ENCODE data around the gene ACO2. TPM values are rescaled to one million over a fixed set of nuclear protein-coding genes. Genes with fewer than 3 reads are reported as not detected.

The ACO2 gene
- total RNA-seq, 4 donors from 2014 or later = 83.7 to 90.4 (median 87.0) TPM

DNA sequence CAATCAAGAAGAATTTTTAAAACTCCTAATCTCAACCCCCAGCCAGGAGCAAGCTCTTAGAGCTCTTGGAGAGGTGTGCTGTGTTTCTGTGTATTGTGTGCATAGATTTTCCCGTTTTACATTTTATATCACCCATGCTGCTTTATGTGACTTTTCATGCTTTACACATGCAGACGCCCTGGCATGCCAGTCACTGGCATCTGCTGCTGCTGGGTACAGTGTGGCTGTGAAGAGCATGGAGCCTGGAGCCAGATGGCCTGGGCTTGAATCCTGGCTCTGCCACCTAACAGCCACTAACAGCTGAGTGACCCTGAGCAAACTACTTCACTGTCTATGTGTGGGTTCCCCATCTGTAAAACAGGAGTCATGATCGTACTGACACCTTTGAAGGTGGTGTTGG is 52.2 kb downstream of the ACO2 start:
- Histone ChIP-seq H3K4me1 (peaks cover 23 to 51% (median 36%) of the 10 kb centered on the region in 3 donors), H3K27ac (no peak overlapping the region), H3K36me3 (peaks cover 22 to 97% (median 24%) of the 10 kb centered on the region in 3 donors), H3K9me3 (no peaks in the 10 kb centered on the region), H3K27me3 (no peaks in the 10 kb centered on the region), H3K4me3 (no peak overlapping the region)
- 63 to 79% methylated on average over 3 of the region's 3 CpGs for WGBS, 2 donors
- no peak for DNase-seq
- TF ChIP-seq POLR2A (IDR thresholded peaks at IDR 0.05) (no peak), CTCF (IDR thresholded peaks at IDR 0.05) (no peak)
- intact Hi-C loops (cut with DNase I) = no loop called here

DNA sequence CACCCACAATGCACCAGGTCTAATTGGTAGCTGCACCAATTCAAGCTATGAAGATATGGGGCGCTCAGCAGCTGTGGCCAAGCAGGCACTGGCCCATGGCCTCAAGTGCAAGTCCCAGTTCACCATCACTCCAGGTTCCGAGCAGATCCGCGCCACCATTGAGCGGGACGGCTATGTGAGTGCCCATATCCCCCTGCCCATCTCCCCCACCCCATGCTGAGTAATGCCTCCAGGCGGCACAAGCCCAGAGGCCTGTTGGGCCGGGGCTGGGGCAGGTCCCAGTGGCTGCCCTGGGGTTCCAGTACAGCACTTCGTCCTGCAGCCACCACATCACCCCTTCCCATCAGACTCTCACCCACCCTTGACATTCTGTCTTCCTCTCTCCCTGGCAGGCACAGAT is 53.9 kb downstream of the ACO2 start:
- no peak for DNase-seq
- TF ChIP-seq POLR2A (IDR thresholded peaks at IDR 0.05) = no peak
- no peak for TF ChIP-seq CTCF (IDR thresholded peaks at IDR 0.05)
- H3K27ac ChIP-seq = peak overlapping the region; percentile 73 to 95 (median 88)
- peaks cover 14 to 51% (median 36%) of the 10 kb centered on the region in 3 donors for H3K4me1 ChIP-seq
- H3K36me3 ChIP-seq = peaks cover 30 to 99% (median 38%) of the 10 kb centered on the region in 3 donors
- WGBS, 2 donors = 89 to 93% methylated on average over 5 to 7 of the region's 9 CpGs
- no peak overlapping the region for H3K4me3 ChIP-seq
- intact Hi-C loops (cut with DNase I) = no loop called here
- H3K9me3 ChIP-seq = no peaks in the 10 kb centered on the region
- H3K27me3 ChIP-seq = no peaks in the 10 kb centered on the region

GRCh38 chr22:41523464-41524221 is 54.7 kb downstream of the ACO2 start:
- Histone ChIP-seq H3K27me3 (no peaks in the 10 kb centered on the region), H3K4me3 (no peak overlapping the region), H3K36me3 (peaks cover 38 to 100% (median 39%) of the 10 kb centered on the region in 3 donors), H3K27ac (peak overlapping the region; percentile 73 to 95 (median 88)), H3K4me1 (peaks cover 14 to 46% (median 33%) of the 10 kb centered on the region in 3 donors), H3K9me3 (no peaks in the 10 kb centered on the region)
- intact Hi-C loops (cut with DNase I) = no loop called here
- TF ChIP-seq POLR2A (IDR thresholded peaks at IDR 0.05) (no peak), CTCF (IDR thresholded peaks at IDR 0.05) (no peak)
- DNase-seq = no peak
- 71 to 79% methylated on average over 8 to 9 of the region's 21 CpGs for WGBS, 2 donors

- H3K27me3 ChIP-seq = no peaks in the 10 kb centered on the region
- no peak for DNase-seq
- intact Hi-C loops (cut with DNase I) = no loop called here
- H3K36me3 ChIP-seq = peaks cover 34 to 100% (median 38%) of the 10 kb centered on the region in 3 donors
- peak in 1 of 6 experiments; percentile 11 for TF ChIP-seq CTCF (IDR thresholded peaks at IDR 0.05)
- peak in 1 of 4 donors; percentile 15 for TF ChIP-seq POLR2A (IDR thresholded peaks at IDR 0.05)
- H3K9me3 ChIP-seq = no peaks in the 10 kb centered on the region
- H3K4me1 ChIP-seq = peaks cover 14 to 46% (median 33%) of the 10 kb centered on the region in 3 donors
- H3K27ac ChIP-seq = peak overlapping the region; percentile 73 to 95 (median 88)
- no peak overlapping the region for H3K4me3 ChIP-seq
- WGBS, 2 donors = 41 to 62% methylated on average over 5 to 10 of the region's 13 CpGs
Observed at GRCh38 chr22:41524251-41524661, 55.3 kb downstream of the ACO2 start.

- peak overlapping the region; percentile 73 to 95 (median 88) for H3K27ac ChIP-seq
- no peaks in the 10 kb centered on the region for H3K9me3 ChIP-seq
- H3K4me3 ChIP-seq = no peak overlapping the region
- WGBS, 2 donors = 33 to 76% methylated on average over 1 to 12 of the region's 17 CpGs
- no peak for DNase-seq
- TF ChIP-seq CTCF (IDR thresholded peaks at IDR 0.05) (no peak), POLR2A (IDR thresholded peaks at IDR 0.05) (no peak)
- intact Hi-C loops (cut with DNase I) = no loop called here
- peaks cover 14 to 46% (median 33%) of the 10 kb centered on the region in 3 donors for H3K4me1 ChIP-seq
- H3K36me3 ChIP-seq = peaks cover 34 to 100% (median 35%) of the 10 kb centered on the region in 3 donors
- H3K27me3 ChIP-seq = no peaks in the 10 kb centered on the region
Observed at GRCh38 chr22:41524809-41525449, 56.0 kb downstream of the ACO2 start.

All from esophagus squamous epithelium (tissue), 5 donors.